Activated CD8-positive, alpha-beta memory T cell treated with anti-CD3 and anti-CD28 coated beads, Interleukin-2, amount 50 U/mL, for 48 hours (primary cell): ENCODE results near the gene BEST1.

ENCODE experiments used
- DNase-seq: peaks from one replicate; pipeline ENCODE4 v3.0.0-alpha.2; 2020

BEST1 gene

GRCh38 chr11:61950035-61950547 is at the start of gene BEST1:
BEST1 (plus strand) TSS chr11:61950351; CDS start chr11:61951807, 1,456 bp downstream.
- DNase-seq = no peak

- DNase-seq = no peak
These were observed 48.8 kb upstream of the BEST1 start for GRCh38 chr11:61901397-61901796.

- DNase-seq = no peak
These were observed 47.8 kb upstream of the BEST1 start for GRCh38 chr11:61902313-61902712.

GRCh38 chr11:61903845-61904244 is 46.3 kb upstream of the BEST1 start:
- DNase-seq = no peak

GRCh38 chr11:61904539-61905048 is 45.6 kb upstream of the BEST1 start:
- DNase-seq = no peak

GRCh38 chr11:61905067-61905696 is 45.0 kb upstream of the BEST1 start:
- DNase-seq = no peak

GRCh38 chr11:61905801-61906521 is 44.2 kb upstream of the BEST1 start:
- DNase-seq = no peak

GRCh38 chr11:61906522-61906909 is 43.6 kb upstream of the BEST1 start:
- no peak for DNase-seq

- DNase-seq = no peak
These were observed 42.9 kb upstream of the BEST1 start for GRCh38 chr11:61907282-61907681.

GRCh38 chr11:61907871-61908729 is 42.1 kb upstream of the BEST1 start:
- DNase-seq = no peak

- DNase-seq = no peak
These were observed 41.3 kb upstream of the BEST1 start for GRCh38 chr11:61908730-61909316.

- DNase-seq = no peak
These were observed 39.7 kb upstream of the BEST1 start for GRCh38 chr11:61910187-61911127.

GRCh38 chr11:61911128-61911700 is 38.9 kb upstream of the BEST1 start:
- DNase-seq = no peak

GRCh38 chr11:61911701-61912529 is 38.2 kb upstream of the BEST1 start:
- no peak for DNase-seq

- DNase-seq = no peak
These were observed 37.6 kb upstream of the BEST1 start for GRCh38 chr11:61912530-61912898.

- no peak for DNase-seq
These were observed 37.0 kb upstream of the BEST1 start for GRCh38 chr11:61912991-61913698.

- no peak for DNase-seq
These were observed 36.3 kb upstream of the BEST1 start for GRCh38 chr11:61913699-61914395.

GRCh38 chr11:61914471-61915171 is 35.5 kb upstream of the BEST1 start:
- DNase-seq = no peak
